ENCODE results near the gene SMIM34.
"Not testable (repeated sequence)": the region's sequence is repeated elsewhere in the genome, so short reads cannot be mapped to it uniquely, and the experiment has no call there.

- TF ChIP-seq CTCF, EP300 (IDR thresholded peaks at IDR 0.05): not testable (repeated sequence)
These were observed 23.2 kb downstream of the SMIM34 start for GRCh38 chr21:34400522-34400921.
